Keratinocyte (primary cell): Measurements from ENCODE around the gene F8.

Experiments used
- CTCF ChIP-seq, 3 experiments: IDR thresholded peaks in 1 of 3; conservative IDR thresholded peaks in 1 of 3; optimal IDR thresholded peaks in 1 of 3; 2 replicates in 2 of 3; 3 replicates in 1 of 3; pipeline versions ENCODE3 to v1.5.1; 2011; ENCODE audit warnings: low read length in 3 of 3, mild to moderate bottlenecking in 3 of 3, moderate library complexity in 2 of 3, control low read depth in 1 of 3, inconsistent platforms in 1 of 3; ENCODE audit not compliant: insufficient read depth in 2 of 3; ENCODE audit errors: extremely low read depth in 1 of 3
- EZH2 ChIP-seq: IDR thresholded peaks from one replicate; pipeline ENCODE4 v1.6.1; 2012; ENCODE audit warnings: inconsistent platforms, mild to moderate bottlenecking, low read length, moderate library complexity

GRCh38 chrX:155001873-155002272, 20.6 kb downstream of the F8 start:
- TF ChIP-seq CTCF (optimal IDR thresholded peaks at IDR 0.05 in 1 of 3, IDR thresholded peaks at IDR 0.05 in 1 of 3, conservative IDR thresholded peaks at IDR 0.05 in 1 of 3; ENCODE audit: extremely low read depth in 1 of 3, insufficient read depth in 2 of 3, low read length in 3 of 3): no peak
- TF ChIP-seq EZH2: no peak
